DOHH2 (cell line): ENCODE measurements around the gene TMED5.

Source experiments
- H3F3A ChIP-seq: fragments of 200-600 bp; sonication (generic), shearing (Covaris generic); 2 replicates; pipeline ENCODE4 v1.6.0; 2016; ENCODE audit warnings: antibody characterized with exemption, mild to moderate bottlenecking; ENCODE audit not compliant: control insufficient read depth, insufficient read depth
- H3K27ac ChIP-seq: fragments of 200-600 bp; sonication (generic); 2 replicates; pipeline ENCODE4 v1.5.1; 2014; ENCODE audit warnings: low read depth, mild to moderate bottlenecking, low read length, moderate library complexity
- H3K27me3 ChIP-seq: fragments of 200-600 bp; sonication (generic); 2 replicates; pipeline ENCODE4 v1.6.1; 2014; ENCODE audit warnings: mild to moderate bottlenecking, low read length, mixed read lengths; ENCODE audit not compliant: control insufficient read depth
- H3K36me3 ChIP-seq: fragments of 200-600 bp; sonication (generic); 2 replicates; pipeline ENCODE4 v1.6.1; 2014; ENCODE audit warnings: mild to moderate bottlenecking, low read length, moderate library complexity, mixed read lengths; ENCODE audit not compliant: control insufficient read depth
- H3K4me1 ChIP-seq: fragments of 200-600 bp; sonication (generic); 2 replicates; pipeline ENCODE4 v1.6.1; 2014; ENCODE audit warnings: mild to moderate bottlenecking, low read length, mixed read lengths; ENCODE audit not compliant: control insufficient read depth
- H3K4me2 ChIP-seq: fragments of 200-600 bp; sonication (generic); 2 replicates; pipeline ENCODE4 v1.6.0; 2014; ENCODE audit warnings: mild to moderate bottlenecking, low read length, moderate library complexity
- H3K4me3 ChIP-seq: fragments of 200-600 bp; sonication (generic); 2 replicates; pipeline ENCODE4 v1.5.1; 2014; ENCODE audit warnings: mild to moderate bottlenecking, low read length, mixed read lengths
- H3K79me2 ChIP-seq: fragments of 200-600 bp; sonication (generic); 2 replicates; pipeline ENCODE4 v1.6.1; 2014; ENCODE audit warnings: mild to moderate bottlenecking, low read length, mixed read lengths; ENCODE audit not compliant: control insufficient read depth
- H3K9me2 ChIP-seq: fragments of 200-600 bp; sonication (generic); replicated peaks from 2 replicates; pipeline ENCODE4 v1.6.1; 2014; ENCODE audit warnings: mild to moderate bottlenecking, low read length, mixed read lengths; ENCODE audit not compliant: control insufficient read depth
- H3K9me3 ChIP-seq: fragments of 200-600 bp; sonication (generic); 2 replicates; pipeline ENCODE4 v1.6.1; 2014; ENCODE audit warnings: antibody characterized with exemption, low read length, mixed read lengths; ENCODE audit not compliant: control insufficient read depth, insufficient read depth
- H4K20me1 ChIP-seq: fragments of 200-600 bp; sonication (generic); 2 replicates; pipeline ENCODE4 v1.6.0; 2014; ENCODE audit warnings: low read depth, mild to moderate bottlenecking, antibody characterized with exemption, low read length, moderate library complexity; ENCODE audit not compliant: control insufficient read depth, insufficient read depth
- CTCF ChIP-seq: fragments of 200-600 bp; sonication (generic); IDR thresholded peaks from one replicate; pipeline ENCODE4 v1.5.1; 2014; ENCODE audit warnings: antibody characterized with exemption, mild to moderate bottlenecking, low read depth, low read length; ENCODE audit not compliant: poor library complexity, severe bottlenecking
- EZH2phosphoT487 ChIP-seq: fragments of 200-600 bp; sonication (generic); IDR thresholded peaks from 2 replicates; pipeline ENCODE4 v1.6.1; 2017; ENCODE audit warnings: borderline replicate concordance, mild to moderate bottlenecking, antibody characterized with exemption, low read length, moderate library complexity, mixed read lengths

The TMED5 gene

DNA sequence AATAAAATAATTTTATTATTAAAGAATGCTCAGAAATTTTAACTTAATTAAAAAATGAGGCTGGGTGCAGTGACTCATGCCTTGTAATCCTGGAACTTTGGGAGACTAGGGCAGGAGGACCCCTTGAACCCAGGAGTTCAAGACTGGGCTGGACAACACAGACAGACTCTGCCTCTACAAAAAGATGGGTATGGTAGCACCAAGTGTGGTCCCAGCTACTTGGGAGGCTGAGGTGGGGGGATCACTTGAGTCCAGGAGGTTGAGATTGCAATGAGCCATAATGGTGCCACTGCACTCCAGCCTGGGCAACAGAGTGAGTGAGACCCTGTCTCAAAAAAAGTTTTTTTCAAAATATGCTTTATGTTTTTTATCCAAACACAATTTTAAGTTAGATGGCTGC is 25.3 kb downstream of the TMED5 start:
- H3K79me2 ChIP-seq, result 0 out of 2 replicates have a peak, but pooled peaks cover 5% of the 10 kb centered on the region
- H3K4me2 ChIP-seq, result no peak overlapping the region
- H3K4me1 ChIP-seq, result no peaks in the 10 kb centered on the region
- H3K27ac ChIP-seq, result no peak overlapping the region
- H3K27me3 ChIP-seq, result no peaks in the 10 kb centered on the region
- no peaks in the 10 kb centered on the region for H3K9me2 ChIP-seq
- H3K9me3 ChIP-seq, result no peaks in the 10 kb centered on the region
- TF ChIP-seq EZH2phosphoT487 (no peak), CTCF (no peak)
- peaks cover 26% of the 10 kb centered on the region for H3F3A ChIP-seq
- H3K4me3 ChIP-seq, result no peak overlapping the region
- no peaks in the 10 kb centered on the region for H4K20me1 ChIP-seq
- H3K36me3 ChIP-seq, result peaks cover 75% of the 10 kb centered on the region

GRCh38 chr1:93152835-93153234 is 27.4 kb downstream of the TMED5 start:
- 0 out of 2 replicates have a peak, but pooled peaks cover 3% of the 10 kb centered on the region for H3K79me2 ChIP-seq
- no peak overlapping the region for H3K27ac ChIP-seq
- no peaks in the 10 kb centered on the region for H3K4me1 ChIP-seq
- H3K9me2 ChIP-seq, result no peaks in the 10 kb centered on the region
- 0 out of 2 replicates have a peak, but pooled peaks cover 4% of the 10 kb centered on the region for H4K20me1 ChIP-seq
- H3K36me3 ChIP-seq, result peaks cover 80% of the 10 kb centered on the region
- TF ChIP-seq CTCF, result no peak
- no peak for TF ChIP-seq EZH2phosphoT487
- no peak overlapping the region for H3K4me3 ChIP-seq
- H3F3A ChIP-seq, result peaks cover 31% of the 10 kb centered on the region
- H3K9me3 ChIP-seq, result no peaks in the 10 kb centered on the region
- no peak overlapping the region for H3K4me2 ChIP-seq
- H3K27me3 ChIP-seq, result no peaks in the 10 kb centered on the region

GRCh38 chr1:93151474-93151873 is 28.7 kb downstream of the TMED5 start:
- Histone ChIP-seq H3K27me3 (no peaks in the 10 kb centered on the region), H3F3A (peaks cover 39% of the 10 kb centered on the region), H3K4me1 (no peaks in the 10 kb centered on the region), H4K20me1 (0 out of 2 replicates have a peak, but pooled peaks cover 4% of the 10 kb centered on the region), H3K27ac (no peak overlapping the region), H3K9me2 (no peaks in the 10 kb centered on the region), H3K4me2 (no peak overlapping the region), H3K9me3 (no peaks in the 10 kb centered on the region), H3K79me2 (0 out of 2 replicates have a peak, but pooled peaks cover 3% of the 10 kb centered on the region), H3K36me3 (peaks cover 82% of the 10 kb centered on the region), H3K4me3 (no peak overlapping the region)
- no peak for TF ChIP-seq CTCF
- no peak for TF ChIP-seq EZH2phosphoT487

DNA sequence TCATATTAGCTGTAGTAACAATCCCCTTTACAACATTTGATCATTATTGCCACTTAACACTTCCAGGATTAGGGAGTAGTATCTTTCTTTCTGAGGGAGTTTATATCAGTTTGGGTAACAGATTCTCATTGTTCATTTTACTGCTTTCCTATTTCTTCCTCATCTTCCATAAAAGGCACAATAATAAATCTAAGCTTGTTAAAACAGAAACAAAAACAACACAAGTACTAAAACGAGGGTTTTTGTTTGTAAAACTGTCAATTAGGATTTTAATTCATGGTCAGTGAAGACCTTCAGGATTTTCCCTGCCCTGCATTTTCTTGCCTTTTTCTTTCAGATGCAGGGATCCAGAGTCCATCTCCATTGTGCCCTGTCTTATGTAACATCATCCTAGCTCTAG is 29.5 kb downstream of the TMED5 start:
- Histone ChIP-seq H3K27ac (no peak overlapping the region), H3K79me2 (0 out of 2 replicates have a peak, but pooled peaks cover 3% of the 10 kb centered on the region), H3K36me3 (peaks cover 75% of the 10 kb centered on the region), H3K27me3 (no peaks in the 10 kb centered on the region), H4K20me1 (0 out of 2 replicates have a peak, but pooled peaks cover 4% of the 10 kb centered on the region), H3K4me2 (no peak overlapping the region), H3K9me3 (no peaks in the 10 kb centered on the region), H3K9me2 (no peaks in the 10 kb centered on the region), H3K4me1 (no peaks in the 10 kb centered on the region), H3F3A (peaks cover 38% of the 10 kb centered on the region), H3K4me3 (no peak overlapping the region)
- TF ChIP-seq CTCF (no peak), EZH2phosphoT487 (no peak)
